ENCODE measurements around the gene CRIP2. TPM values are rescaled to one million over a fixed set of nuclear protein-coding genes. Genes with fewer than 3 reads are reported as not detected.

CRIP2 gene
- polyA plus RNA-seq, 1 donor from 2014 or later, result 214 TPM

DNA sequence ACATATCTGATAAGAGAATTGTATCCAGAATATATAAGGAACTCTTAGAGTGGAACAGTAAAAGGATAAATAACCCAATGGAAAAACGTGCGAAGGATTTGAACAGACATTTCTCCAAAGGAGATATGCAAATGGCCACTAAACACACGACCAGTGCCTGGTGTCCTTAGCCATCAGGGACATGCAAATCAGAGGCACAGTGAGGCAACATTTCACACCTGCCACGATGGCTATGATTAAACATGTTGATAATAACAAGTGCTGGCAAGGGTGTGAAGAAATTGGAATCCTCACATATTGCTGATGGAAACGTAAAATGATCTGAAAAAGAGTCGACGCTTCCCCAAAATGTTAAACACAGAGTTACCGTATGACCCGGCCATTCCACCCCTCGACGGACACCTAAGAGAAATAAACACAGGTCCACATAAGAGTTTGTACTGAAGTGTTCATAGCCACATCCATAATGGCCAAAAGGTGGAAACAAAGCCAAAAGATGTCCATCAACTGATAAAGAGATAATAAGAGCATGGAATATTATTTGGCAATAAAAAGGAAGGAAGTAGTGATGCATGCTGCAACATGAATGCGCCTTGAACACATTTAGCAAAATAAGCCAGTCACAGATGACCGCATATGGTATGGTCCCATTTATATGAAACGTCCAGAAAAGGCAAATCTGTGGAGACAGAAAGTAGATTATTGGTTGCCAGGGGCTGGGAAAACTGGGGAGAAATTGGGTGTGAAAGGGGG lies 45.5 kb downstream of the CRIP2 start:
- H3F3A ChIP-seq (ENCODE audit: insufficient read depth, low read length, poor library complexity, severe bottlenecking), result no peaks in the 10 kb centered on the region
- H3K9ac ChIP-seq (ENCODE audit: low read length), result no peak overlapping the region
- no peak overlapping the region for H2AFZ ChIP-seq (ENCODE audit: low read depth, low read length)
- no peaks in the 10 kb centered on the region for H4K20me1 ChIP-seq (ENCODE audit: insufficient read depth)
- no peaks in the 10 kb centered on the region for H3K36me3 ChIP-seq (ENCODE audit: insufficient read depth, low read length)
- H3K4me3 ChIP-seq (ENCODE audit: low read length), result no peak overlapping the region
- no peaks in the 10 kb centered on the region for H3K9me2 ChIP-seq (ENCODE audit: insufficient read depth, low read length)
- no peak overlapping the region for H3K27ac ChIP-seq (ENCODE audit: low read length)
- no peak for TF ChIP-seq MXI1 (conservative IDR thresholded peaks at IDR 0.05; ENCODE audit: poor library complexity, severe bottlenecking)
- no peak for TF ChIP-seq EZH2 (IDR thresholded peaks at IDR 0.05; ENCODE audit: borderline replicate concordance, insufficient read depth, low read length, poor library complexity, severe bottlenecking)
- no peak for TF ChIP-seq SMC3 (conservative IDR thresholded peaks at IDR 0.05; ENCODE audit: poor library complexity)
- TF ChIP-seq POLR2AphosphoS5 (IDR thresholded peaks at IDR 0.05), result no peak
- no peak for TF ChIP-seq EP300 (conservative IDR thresholded peaks at IDR 0.05; ENCODE audit: poor library complexity, severe bottlenecking)
- no peak for TF ChIP-seq TAF1 (IDR thresholded peaks at IDR 0.05; ENCODE audit: low read depth)
- no peak for TF ChIP-seq CTCF (IDR thresholded peaks at IDR 0.05; ENCODE audit: poor library complexity, severe bottlenecking)
- no peak for TF ChIP-seq RAD21 (conservative IDR thresholded peaks at IDR 0.05)
- TF ChIP-seq, protein P1, sequence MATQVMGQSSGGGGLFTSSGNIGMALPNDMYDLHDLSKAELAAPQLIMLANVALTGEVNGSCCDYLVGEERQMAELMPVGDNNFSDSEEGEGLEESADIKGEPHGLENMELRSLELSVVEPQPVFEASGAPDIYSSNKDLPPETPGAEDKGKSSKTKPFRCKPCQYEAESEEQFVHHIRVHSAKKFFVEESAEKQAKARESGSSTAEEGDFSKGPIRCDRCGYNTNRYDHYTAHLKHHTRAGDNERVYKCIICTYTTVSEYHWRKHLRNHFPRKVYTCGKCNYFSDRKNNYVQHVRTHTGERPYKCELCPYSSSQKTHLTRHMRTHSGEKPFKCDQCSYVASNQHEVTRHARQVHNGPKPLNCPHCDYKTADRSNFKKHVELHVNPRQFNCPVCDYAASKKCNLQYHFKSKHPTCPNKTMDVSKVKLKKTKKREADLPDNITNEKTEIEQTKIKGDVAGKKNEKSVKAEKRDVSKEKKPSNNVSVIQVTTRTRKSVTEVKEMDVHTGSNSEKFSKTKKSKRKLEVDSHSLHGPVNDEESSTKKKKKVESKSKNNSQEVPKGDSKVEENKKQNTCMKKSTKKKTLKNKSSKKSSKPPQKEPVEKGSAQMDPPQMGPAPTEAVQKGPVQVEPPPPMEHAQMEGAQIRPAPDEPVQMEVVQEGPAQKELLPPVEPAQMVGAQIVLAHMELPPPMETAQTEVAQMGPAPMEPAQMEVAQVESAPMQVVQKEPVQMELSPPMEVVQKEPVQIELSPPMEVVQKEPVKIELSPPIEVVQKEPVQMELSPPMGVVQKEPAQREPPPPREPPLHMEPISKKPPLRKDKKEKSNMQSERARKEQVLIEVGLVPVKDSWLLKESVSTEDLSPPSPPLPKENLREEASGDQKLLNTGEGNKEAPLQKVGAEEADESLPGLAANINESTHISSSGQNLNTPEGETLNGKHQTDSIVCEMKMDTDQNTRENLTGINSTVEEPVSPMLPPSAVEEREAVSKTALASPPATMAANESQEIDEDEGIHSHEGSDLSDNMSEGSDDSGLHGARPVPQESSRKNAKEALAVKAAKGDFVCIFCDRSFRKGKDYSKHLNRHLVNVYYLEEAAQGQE (IDR thresholded peaks at IDR 0.05; ENCODE audit: borderline replicate concordance), result no peak
- H3K4me2 ChIP-seq (ENCODE audit: low read length), result no peak overlapping the region
- no peaks in the 10 kb centered on the region for H3K27me3 ChIP-seq (ENCODE audit: insufficient read depth, low read depth, low read length)
- no peaks in the 10 kb centered on the region for H3K9me3 ChIP-seq (ENCODE audit: low read length)
- H3K79me2 ChIP-seq (replicated peaks; ENCODE audit: insufficient read depth, low read length), result no peaks in the 10 kb centered on the region

- Histone ChIP-seq H3K27me3 (ENCODE audit: insufficient read depth, low read depth, low read length) (no peaks in the 10 kb centered on the region), H3K9ac (ENCODE audit: low read length) (no peak overlapping the region), H3K36me3 (ENCODE audit: insufficient read depth, low read length) (no peaks in the 10 kb centered on the region), H3K9me2 (ENCODE audit: insufficient read depth, low read length) (no peaks in the 10 kb centered on the region), H3K27ac (ENCODE audit: low read length) (no peak overlapping the region), H3K4me2 (ENCODE audit: low read length) (no peak overlapping the region), H3K4me3 (ENCODE audit: low read length) (no peak overlapping the region), H2AFZ (ENCODE audit: low read depth, low read length) (no peak overlapping the region), H3K9me3 (ENCODE audit: low read length) (no peaks in the 10 kb centered on the region), H3F3A (ENCODE audit: insufficient read depth, low read length, poor library complexity, severe bottlenecking) (no peaks in the 10 kb centered on the region), H3K79me2 (replicated peaks; ENCODE audit: insufficient read depth, low read length) (no peaks in the 10 kb centered on the region), H4K20me1 (ENCODE audit: insufficient read depth) (no peaks in the 10 kb centered on the region)
- TF ChIP-seq MXI1 (conservative IDR thresholded peaks at IDR 0.05; ENCODE audit: poor library complexity, severe bottlenecking) (no peak), TAF1 (IDR thresholded peaks at IDR 0.05; ENCODE audit: low read depth) (no peak), CTCF (IDR thresholded peaks at IDR 0.05; ENCODE audit: poor library complexity, severe bottlenecking) (no peak), SMC3 (conservative IDR thresholded peaks at IDR 0.05; ENCODE audit: poor library complexity) (no peak), EP300 (conservative IDR thresholded peaks at IDR 0.05; ENCODE audit: poor library complexity, severe bottlenecking) (no peak)
- TF ChIP-seq, protein P1 (IDR thresholded peaks at IDR 0.05; ENCODE audit: borderline replicate concordance), result no peak
These were observed 50.7 kb downstream of the CRIP2 start for GRCh38 chr14:105525326-105525725.

Data from neural cell (in vitro differentiated cells).